Breast epithelium (tissue), 4 donors: Measurements from ENCODE around the gene CALU. TPM values are rescaled to one million over a fixed set of nuclear protein-coding genes. Genes with fewer than 3 reads are reported as not detected.

ENCODE experiments used
- DNase-seq, 2 donors: peaks; one replicate each; pipeline ENCODE4 v3.0.0-alpha.2; 2019; ENCODE audit warnings: low spot score in 2 of 2
- H3K27ac ChIP-seq, 2 donors: fragments of 200-600 bp; sonication (generic) in 1 of 2; one replicate each; pipeline ENCODE4 v1.5.1; 2016 to 2019; ENCODE audit warnings: mild to moderate bottlenecking in 1 of 2
- H3K27me3 ChIP-seq, 2 donors: fragments of 200-600 bp; sonication (generic) in 1 of 2; one replicate each; pipeline versions ENCODE4 v1.5.1 to v1.6.0; 2017 to 2019; ENCODE audit warnings: control low read depth in 1 of 2, mild to moderate bottlenecking in 1 of 2
- H3K36me3 ChIP-seq: fragments of 200-600 bp; one replicate; pipeline ENCODE4 v1.5.1; 2019
- H3K4me1 ChIP-seq, 2 donors: fragments of 200-600 bp; sonication (generic); one replicate each; pipeline ENCODE4 v1.5.1; 2016 to 2019; ENCODE audit warnings: control low read depth in 1 of 2
- H3K4me3 ChIP-seq, 3 donors: fragments of 200-600 bp; sonication (generic); 1 replicate in 2 of 3; 2 replicates in 1 of 3; pipeline ENCODE4 v1.5.1; 2016 to 2019; ENCODE audit warnings: mild to moderate bottlenecking in 3 of 3, moderate library complexity in 2 of 3
- H3K9me3 ChIP-seq, 2 donors: fragments of 200-600 bp; sonication (generic) in 1 of 2; one replicate each; pipeline ENCODE4 v1.5.1; 2016 to 2019; ENCODE audit warnings: control low read depth in 1 of 2
- CTCF ChIP-seq, 3 donors: fragments of 450-650 bp; IDR thresholded peaks; one replicate each; pipeline ENCODE4 v1.5.1; 2016 to 2017; ENCODE audit warnings: antibody characterized with exemption in 3 of 3, mild to moderate bottlenecking in 3 of 3, moderate library complexity in 3 of 3
- POLR2A ChIP-seq: fragments of 450-650 bp; IDR thresholded peaks from one replicate; pipeline ENCODE4 v1.6.1; 2016; ENCODE audit warnings: antibody characterized with exemption, mild to moderate bottlenecking, moderate library complexity
- POLR2AphosphoS5 ChIP-seq, 3 donors: sonication (generic); formaldehyde crosslinking; IDR thresholded peaks; one replicate each; pipeline ENCODE4 v1.6.1; 2017; ENCODE audit warnings: antibody characterized with exemption in 3 of 3
- intact Hi-C: fragments of 100-400 bp; cut with DNase I; formaldehyde crosslinking; loops from one replicate; pipeline ENCODE4 v1.15.1; 2023; ENCODE audit warnings: low total_unique reads
- total RNA-seq, 3 donors: library from RNA; depleted of rRNA; stranded (reverse); fragments of >200 nt; gene quantifications; one replicate each; pipeline ENCODE4 v1.1.0, GENCODE V29; 2016

CALU gene
- total RNA-seq, 3 donors from 2014 or later, result 79.3 to 124 (median 104) TPM

- no peak for DNase-seq
- H3K27ac ChIP-seq, result no peak overlapping the region
- intact Hi-C loops, result no loop called here
- H3K9me3 ChIP-seq, result no peaks in the 10 kb centered on the region
- H3K27me3 ChIP-seq, result no peaks in the 10 kb centered on the region
- H3K4me3 ChIP-seq, result no peak overlapping the region
- no peaks in the 10 kb centered on the region for H3K36me3 ChIP-seq
- no peaks in the 10 kb centered on the region for H3K4me1 ChIP-seq
- TF ChIP-seq CTCF (IDR thresholded peaks at IDR 0.05) (no peak), POLR2A (no peak), POLR2AphosphoS5 (IDR thresholded peaks at IDR 0.05) (no peak)
These were observed 28.7 kb upstream of the CALU start for GRCh38 chr7:128710481-128710880.

- Histone ChIP-seq H3K4me3 (no peak overlapping the region), H3K27ac (no peak overlapping the region)
- intact Hi-C loops, result no loop called here
These were observed 25.4 kb upstream of the CALU start for GRCh38 chr7:128713794-128714193.

GRCh38 chr7:128714701-128715495, 24.3 kb upstream of the CALU start:
- H3K4me1 ChIP-seq, result no peaks in the 10 kb centered on the region
- H3K27ac ChIP-seq, result no peak overlapping the region
- intact Hi-C loops, result loop anchor here (5.0 kb wide), 1 partner anchor 857 kb away; no protein-coding TSS in a partner anchor
- H3K36me3 ChIP-seq, result no peaks in the 10 kb centered on the region
- DNase-seq, result no peak
- no peak overlapping the region for H3K4me3 ChIP-seq
- H3K27me3 ChIP-seq, result no peaks in the 10 kb centered on the region
- no peak for TF ChIP-seq POLR2AphosphoS5 (IDR thresholded peaks at IDR 0.05)
- no peak for TF ChIP-seq CTCF (IDR thresholded peaks at IDR 0.05)
- TF ChIP-seq POLR2A, result no peak
- H3K9me3 ChIP-seq, result no peaks in the 10 kb centered on the region

More at GRCh38 chr7:128713794-128714193, 25.4 kb upstream of the CALU start:
- Histone ChIP-seq H3K4me1 (no peaks in the 10 kb centered on the region), H3K9me3 (no peaks in the 10 kb centered on the region), H3K36me3 (no peaks in the 10 kb centered on the region), H3K27me3 (no peaks in the 10 kb centered on the region)
- no peak for DNase-seq
- no peak for TF ChIP-seq POLR2AphosphoS5 (IDR thresholded peaks at IDR 0.05)
- no peak for TF ChIP-seq CTCF (IDR thresholded peaks at IDR 0.05)
- TF ChIP-seq POLR2A, result no peak

- intact Hi-C loops, result loop anchor here (5.0 kb wide), 1 partner anchor 853 kb away; no protein-coding TSS in a partner anchor
- TF ChIP-seq POLR2AphosphoS5 (IDR thresholded peaks at IDR 0.05), result no peak
- Histone ChIP-seq H3K4me1 (no peaks in the 10 kb centered on the region), H3K4me3 (no peak overlapping the region), H3K36me3 (no peaks in the 10 kb centered on the region), H3K27me3 (no peaks in the 10 kb centered on the region), H3K27ac (no peak overlapping the region), H3K9me3 (no peaks in the 10 kb centered on the region)
- DNase-seq, result no peak
These were observed 20.1 kb upstream of the CALU start for GRCh38 chr7:128718967-128719642.

GRCh38 chr7:128721376-128721775, 17.8 kb upstream of the CALU start:
- Histone ChIP-seq H3K27ac (no peak overlapping the region), H3K36me3 (no peaks in the 10 kb centered on the region), H3K9me3 (no peaks in the 10 kb centered on the region), H3K27me3 (no peaks in the 10 kb centered on the region), H3K4me3 (no peak overlapping the region), H3K4me1 (no peaks in the 10 kb centered on the region)
- no peak for DNase-seq
- intact Hi-C loops, result no loop called here
- TF ChIP-seq CTCF (IDR thresholded peaks at IDR 0.05), result no peak
- TF ChIP-seq POLR2A, result no peak
- no peak for TF ChIP-seq POLR2AphosphoS5 (IDR thresholded peaks at IDR 0.05)
